ENCODE measurements around the gene SMPD3.

Gene SMPD3

GRCh38 chr16:68348639-68349445, 99.5 kb downstream of the SMPD3 start:
- Histone ChIP-seq H3K27me3 (ENCODE audit: low read depth, low read length) (no peaks in the 10 kb centered on the region), H3K4me3 (ENCODE audit: low read length) (no peak overlapping the region), H3K9ac (ENCODE audit: low read length) (no peak overlapping the region), H2AFZ (ENCODE audit: low read depth, low read length) (no peak overlapping the region), H3K9me3 (ENCODE audit: insufficient read depth, low read length) (no peaks in the 10 kb centered on the region), H3K36me3 (replicated peaks; ENCODE audit: low read depth, low read length) (peaks cover 43% of the 10 kb centered on the region), H3K4me1 (ENCODE audit: low read length) (no peaks in the 10 kb centered on the region), H3K79me2 (ENCODE audit: low read length) (no peaks in the 10 kb centered on the region), H4K20me1 (ENCODE audit: insufficient read depth, low read length) (no peaks in the 10 kb centered on the region), H3K4me2 (ENCODE audit: low read length) (no peak overlapping the region), H3K27ac (ENCODE audit: low read length) (no peak overlapping the region)
- TF ChIP-seq EZH2phosphoT487 (IDR thresholded peaks at IDR 0.05; ENCODE audit: low read depth) (no peak), CTCF (IDR thresholded peaks at IDR 0.05; ENCODE audit: low read depth, low read length) (no peak)

- no peak overlapping the region for H3K4me2 ChIP-seq (ENCODE audit: low read length)
- H3K79me2 ChIP-seq (ENCODE audit: low read length) = no peaks in the 10 kb centered on the region
- no peak for TF ChIP-seq CTCF (IDR thresholded peaks at IDR 0.05; ENCODE audit: low read depth, low read length)
- TF ChIP-seq EZH2phosphoT487 (IDR thresholded peaks at IDR 0.05; ENCODE audit: low read depth) = no peak
These were observed 100.7 kb downstream of the SMPD3 start for GRCh38 chr16:68347605-68348004.

GRCh38 chr16:68346892-68347480, 101.3 kb downstream of the SMPD3 start:
- Histone ChIP-seq H3K4me1 (ENCODE audit: low read length) (no peaks in the 10 kb centered on the region), H3K79me2 (ENCODE audit: low read length) (no peaks in the 10 kb centered on the region), H3K27me3 (ENCODE audit: low read depth, low read length) (no peaks in the 10 kb centered on the region), H3K9ac (ENCODE audit: low read length) (no peak overlapping the region), H3K4me3 (ENCODE audit: low read length) (no peak overlapping the region), H3K36me3 (replicated peaks; ENCODE audit: low read depth, low read length) (peaks cover 40% of the 10 kb centered on the region), H2AFZ (ENCODE audit: low read depth, low read length) (no peak overlapping the region), H3K27ac (ENCODE audit: low read length) (no peak overlapping the region), H3K4me2 (ENCODE audit: low read length) (no peak overlapping the region), H3K9me3 (ENCODE audit: insufficient read depth, low read length) (no peaks in the 10 kb centered on the region), H4K20me1 (ENCODE audit: insufficient read depth, low read length) (no peaks in the 10 kb centered on the region)
- TF ChIP-seq CTCF (IDR thresholded peaks at IDR 0.05; ENCODE audit: low read depth, low read length) = no peak
- no peak for TF ChIP-seq EZH2phosphoT487 (IDR thresholded peaks at IDR 0.05; ENCODE audit: low read depth)

More at GRCh38 chr16:68347605-68348004, 100.7 kb downstream of the SMPD3 start:
- Histone ChIP-seq H3K36me3 (replicated peaks; ENCODE audit: low read depth, low read length) (peaks cover 40% of the 10 kb centered on the region), H4K20me1 (ENCODE audit: insufficient read depth, low read length) (no peaks in the 10 kb centered on the region), H3K9me3 (ENCODE audit: insufficient read depth, low read length) (no peaks in the 10 kb centered on the region), H3K4me3 (ENCODE audit: low read length) (no peak overlapping the region), H3K27me3 (ENCODE audit: low read depth, low read length) (no peaks in the 10 kb centered on the region), H3K9ac (ENCODE audit: low read length) (no peak overlapping the region), H2AFZ (ENCODE audit: low read depth, low read length) (no peak overlapping the region), H3K4me1 (ENCODE audit: low read length) (no peaks in the 10 kb centered on the region), H3K27ac (ENCODE audit: low read length) (no peak overlapping the region)

GRCh38 chr16:68345958-68346635, 102.2 kb downstream of the SMPD3 start:
- Histone ChIP-seq H4K20me1 (ENCODE audit: insufficient read depth, low read length) (no peaks in the 10 kb centered on the region), H3K27ac (ENCODE audit: low read length) (no peak overlapping the region), H3K27me3 (ENCODE audit: low read depth, low read length) (no peaks in the 10 kb centered on the region), H3K9me3 (ENCODE audit: insufficient read depth, low read length) (no peaks in the 10 kb centered on the region), H3K79me2 (ENCODE audit: low read length) (no peaks in the 10 kb centered on the region), H3K36me3 (replicated peaks; ENCODE audit: low read depth, low read length) (peaks cover 41% of the 10 kb centered on the region), H3K4me3 (ENCODE audit: low read length) (no peak overlapping the region), H3K9ac (ENCODE audit: low read length) (no peak overlapping the region), H3K4me2 (ENCODE audit: low read length) (no peak overlapping the region), H3K4me1 (ENCODE audit: low read length) (no peaks in the 10 kb centered on the region), H2AFZ (ENCODE audit: low read depth, low read length) (no peak overlapping the region)
- TF ChIP-seq CTCF (IDR thresholded peaks at IDR 0.05; ENCODE audit: low read depth, low read length) = no peak
- no peak for TF ChIP-seq EZH2phosphoT487 (IDR thresholded peaks at IDR 0.05; ENCODE audit: low read depth)
